ENCODE data around the gene SNRPB2. TPM values are rescaled to one million over a fixed set of nuclear protein-coding genes. Genes with fewer than 3 reads are reported as not detected.

Gene SNRPB2
- total RNA-seq, result 10 to 100 TPM; 36.0 to 39.4 TPM
- polyA plus RNA-seq, result 10 to 100 TPM; 50.6 to 63.9 TPM
- long read RNA-seq, donor 1, transcript SNRPB2-201 (7 exons, 2,452 nt), result major isoform, 9 of 23 reads
- long read RNA-seq, donor 1, partial matches to known transcripts, result 7 of 23 reads
- long read RNA-seq, donor 1, other reads (novel, unspliced or antisense), result 3 of 23 reads
- long read RNA-seq, donor 2, partial matches to known transcripts, result 15 of 19 reads
- long read RNA-seq, donor 2, other reads (novel, unspliced or antisense), result 0 of 19 reads

DNA sequence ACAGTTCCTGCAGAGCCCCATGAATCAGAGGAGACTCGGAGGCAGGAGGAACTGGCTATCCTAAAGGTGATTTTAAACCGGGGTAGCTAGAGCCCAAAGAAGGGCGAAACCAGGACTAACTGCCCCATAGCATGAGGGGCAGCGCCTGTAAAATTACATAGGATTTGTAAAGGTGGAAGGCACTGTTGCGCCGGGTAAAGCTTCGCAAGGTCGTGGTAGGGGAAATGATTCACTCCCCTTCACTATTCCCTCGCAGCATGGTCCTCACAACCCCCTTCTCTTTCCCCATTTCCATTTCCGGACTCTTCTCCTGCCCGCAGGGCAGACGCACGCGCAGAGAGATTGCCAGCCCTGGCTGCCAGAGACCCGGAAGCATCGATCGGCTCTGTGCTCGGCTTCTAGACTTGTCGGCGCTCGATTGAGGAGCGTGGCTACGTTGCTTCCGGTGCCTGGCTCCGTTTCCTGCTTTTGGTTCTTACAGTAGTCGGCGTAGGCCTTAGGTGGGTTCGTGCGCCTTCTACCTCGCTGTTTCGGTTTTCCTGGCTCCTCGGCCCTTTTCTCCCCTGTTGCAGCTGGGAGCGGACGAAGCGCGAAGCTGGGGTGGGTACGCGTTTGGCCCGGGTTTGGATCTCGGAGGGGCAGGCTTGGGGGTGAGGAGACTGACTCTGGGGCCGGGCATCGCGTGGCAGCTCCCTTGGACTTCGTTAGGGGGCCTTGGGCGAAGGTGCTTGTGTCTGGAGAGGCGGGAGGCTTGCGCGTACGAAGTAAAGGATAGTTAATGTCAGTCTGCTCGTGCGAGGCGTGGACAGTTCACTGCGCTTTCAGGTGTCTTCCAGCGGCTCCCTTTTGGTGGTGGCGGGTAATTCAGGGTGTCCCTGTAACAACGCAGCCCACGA, at the start of gene SNRPB2:
Gene SNRPB2, plus strand, starts transcription at position 462 of the 896 bp plus-strand sequence. CDS start 1,677 bp downstream, outside the sequence.
- intact Hi-C loops (cut with DNase I), result loop anchor here (2.0 to 10.0 kb wide), 3 partner anchors 73 to 158 kb away; partner anchors contain the start of gene KIF16B (in 2 of the 2)
- ATAC-seq (ENCODE audit: low FRiP score) (peak; percentile 97), DNase-seq (peak; percentile 97)
- WGBS, 2 donors, result 4 to 5% methylated on average over 57 of the region's 57 CpGs
- Histone ChIP-seq H3K4me3 (ENCODE audit: low read length in 2 of 2) (peak within 1 kb of the TSS; percentile 54 to 86), H3K4me1 (ENCODE audit: control insufficient read depth in 1 of 2, insufficient read depth in 2 of 2, low read length in 2 of 2) (peaks cover 0 to 2% of the 10 kb centered on the region in 2 donors), H3K27ac (ENCODE audit: low read depth in 1 of 2, low read length in 2 of 2) (peak within 1 kb of the TSS in 1 of 2 donors; percentile 85), H3K36me3 (ENCODE audit: control insufficient read depth in 1 of 2, insufficient read depth in 2 of 2, low read length in 1 of 2) (peaks cover 0 to 8% of the 10 kb centered on the region in 2 donors), H3K27me3 (ENCODE audit: control insufficient read depth in 1 of 2, insufficient read depth in 2 of 2, low read length in 1 of 2) (no peaks in the 10 kb centered on the region), H3K9me3 (ENCODE audit: control insufficient read depth, low read length) (peaks cover 1% of the 10 kb centered on the region)

DNA sequence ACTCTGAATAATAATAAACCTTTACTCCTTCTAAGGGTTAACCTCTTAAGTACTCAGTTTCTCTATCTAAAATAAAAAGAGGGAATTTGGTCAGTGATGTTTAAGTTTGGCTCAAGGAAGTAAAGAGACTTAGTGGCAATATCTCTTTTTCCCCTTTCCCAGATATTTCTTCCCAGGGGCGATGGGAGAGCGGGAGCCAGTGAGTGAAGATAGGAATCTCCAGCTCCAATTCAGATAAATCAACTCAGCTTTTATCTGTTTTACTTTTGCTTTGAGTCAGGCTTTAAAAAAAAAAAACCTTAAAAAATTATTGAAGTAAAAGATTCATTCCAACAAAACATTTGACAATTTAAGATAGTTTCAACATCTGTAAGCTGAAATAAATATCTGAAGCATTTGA, 45.4 kb upstream of the SNRPB2 start:
- intact Hi-C loops (cut with DNase I), result no loop called here
- Histone ChIP-seq H3K27ac (ENCODE audit: low read depth in 1 of 2, low read length in 2 of 2) (no peak overlapping the region), H3K36me3 (ENCODE audit: control insufficient read depth in 1 of 2, insufficient read depth in 2 of 2, low read length in 1 of 2) (no peaks in the 10 kb centered on the region), H3K4me1 (ENCODE audit: control insufficient read depth in 1 of 2, insufficient read depth in 2 of 2, low read length in 2 of 2) (no peaks in the 10 kb centered on the region), H3K9me3 (ENCODE audit: control insufficient read depth, low read length) (no peaks in the 10 kb centered on the region), H3K4me3 (ENCODE audit: low read length in 2 of 2) (no peak overlapping the region), H3K27me3 (ENCODE audit: control insufficient read depth in 1 of 2, insufficient read depth in 2 of 2, low read length in 1 of 2) (no peaks in the 10 kb centered on the region)
- WGBS, 2 donors, result 87 to 98% methylated on average over 2 of the region's 2 CpGs
- DNase-seq (no peak), ATAC-seq (ENCODE audit: low FRiP score) (no peak)

GRCh38 chr20:16689906-16690305, 39.9 kb upstream of the SNRPB2 start:
- Histone ChIP-seq H3K27ac (ENCODE audit: low read depth in 1 of 2, low read length in 2 of 2) (no peak overlapping the region), H3K27me3 (ENCODE audit: control insufficient read depth in 1 of 2, insufficient read depth in 2 of 2, low read length in 1 of 2) (no peaks in the 10 kb centered on the region), H3K9me3 (ENCODE audit: control insufficient read depth, low read length) (no peaks in the 10 kb centered on the region), H3K36me3 (ENCODE audit: control insufficient read depth in 1 of 2, insufficient read depth in 2 of 2, low read length in 1 of 2) (no peaks in the 10 kb centered on the region), H3K4me3 (ENCODE audit: low read length in 2 of 2) (no peak overlapping the region), H3K4me1 (ENCODE audit: control insufficient read depth in 1 of 2, insufficient read depth in 2 of 2, low read length in 2 of 2) (no peaks in the 10 kb centered on the region)
- 50 to 58% methylated on average over 3 of the region's 3 CpGs for WGBS, 2 donors
- ATAC-seq (ENCODE audit: low FRiP score) (no peak), DNase-seq (no peak)
- intact Hi-C loops (cut with DNase I), result no loop called here

- Histone ChIP-seq H3K4me3 (ENCODE audit: low read length in 2 of 2) (no peak overlapping the region), H3K4me1 (ENCODE audit: control insufficient read depth in 1 of 2, insufficient read depth in 2 of 2, low read length in 2 of 2) (no peaks in the 10 kb centered on the region), H3K36me3 (ENCODE audit: control insufficient read depth in 1 of 2, insufficient read depth in 2 of 2, low read length in 1 of 2) (no peaks in the 10 kb centered on the region), H3K27me3 (ENCODE audit: control insufficient read depth in 1 of 2, insufficient read depth in 2 of 2, low read length in 1 of 2) (no peaks in the 10 kb centered on the region), H3K27ac (ENCODE audit: low read depth in 1 of 2, low read length in 2 of 2) (no peak overlapping the region), H3K9me3 (ENCODE audit: control insufficient read depth, low read length) (no peaks in the 10 kb centered on the region)
- WGBS, 2 donors, result 80 to 86% methylated on average over 2 of the region's 2 CpGs
- DNase-seq (no peak), ATAC-seq (ENCODE audit: low FRiP score) (no peak)
- intact Hi-C loops (cut with DNase I), result no loop called here
Observed at GRCh38 chr20:16691381-16691780, 38.4 kb upstream of the SNRPB2 start.

DNA sequence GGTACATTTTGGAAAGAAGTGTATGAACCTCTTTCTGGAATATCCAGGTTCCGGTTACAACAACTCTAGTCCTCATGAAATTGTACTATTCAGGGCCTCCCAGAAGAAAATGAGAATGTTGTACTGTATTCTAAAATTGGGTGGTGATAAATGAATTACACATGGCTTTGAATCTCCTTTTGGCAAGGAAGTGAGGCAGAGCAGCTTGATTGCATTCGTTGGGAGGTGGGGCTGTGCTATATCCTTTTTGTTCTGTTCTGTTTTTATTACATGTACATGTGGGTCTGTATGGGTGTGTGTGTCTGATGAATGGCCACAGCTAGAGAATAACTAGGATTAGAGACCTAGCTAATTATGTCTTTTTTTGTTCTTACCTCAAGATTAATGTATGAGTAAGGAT, 37.8 kb upstream of the SNRPB2 start:
- intact Hi-C loops (cut with DNase I), result no loop called here
- Histone ChIP-seq H3K4me1 (ENCODE audit: control insufficient read depth in 1 of 2, insufficient read depth in 2 of 2, low read length in 2 of 2) (no peaks in the 10 kb centered on the region), H3K27me3 (ENCODE audit: control insufficient read depth in 1 of 2, insufficient read depth in 2 of 2, low read length in 1 of 2) (no peaks in the 10 kb centered on the region), H3K4me3 (ENCODE audit: low read length in 2 of 2) (no peak overlapping the region), H3K27ac (ENCODE audit: low read depth in 1 of 2, low read length in 2 of 2) (no peak overlapping the region), H3K9me3 (ENCODE audit: control insufficient read depth, low read length) (no peaks in the 10 kb centered on the region), H3K36me3 (ENCODE audit: control insufficient read depth in 1 of 2, insufficient read depth in 2 of 2, low read length in 1 of 2) (no peaks in the 10 kb centered on the region)
- DNase-seq (no peak), ATAC-seq (ENCODE audit: low FRiP score) (no peak)
- WGBS, 2 donors, result 43 to 53% methylated on average over 2 of the region's 2 CpGs

GRCh38 chr20:16692442-16692841, 37.4 kb upstream of the SNRPB2 start:
- H3K27me3 ChIP-seq (ENCODE audit: control insufficient read depth in 1 of 2, insufficient read depth in 2 of 2, low read length in 1 of 2), result no peaks in the 10 kb centered on the region
- DNase-seq (no peak), ATAC-seq (ENCODE audit: low FRiP score) (no peak)
- H3K27ac ChIP-seq (ENCODE audit: low read depth in 1 of 2, low read length in 2 of 2), result no peak overlapping the region
- no peaks in the 10 kb centered on the region for H3K9me3 ChIP-seq (ENCODE audit: control insufficient read depth, low read length)
- H3K4me1 ChIP-seq (ENCODE audit: control insufficient read depth in 1 of 2, insufficient read depth in 2 of 2, low read length in 2 of 2), result no peaks in the 10 kb centered on the region
- H3K4me3 ChIP-seq (ENCODE audit: low read length in 2 of 2), result no peak overlapping the region
- intact Hi-C loops (cut with DNase I), result no loop called here
- H3K36me3 ChIP-seq (ENCODE audit: control insufficient read depth in 1 of 2, insufficient read depth in 2 of 2, low read length in 1 of 2), result no peaks in the 10 kb centered on the region

DNA sequence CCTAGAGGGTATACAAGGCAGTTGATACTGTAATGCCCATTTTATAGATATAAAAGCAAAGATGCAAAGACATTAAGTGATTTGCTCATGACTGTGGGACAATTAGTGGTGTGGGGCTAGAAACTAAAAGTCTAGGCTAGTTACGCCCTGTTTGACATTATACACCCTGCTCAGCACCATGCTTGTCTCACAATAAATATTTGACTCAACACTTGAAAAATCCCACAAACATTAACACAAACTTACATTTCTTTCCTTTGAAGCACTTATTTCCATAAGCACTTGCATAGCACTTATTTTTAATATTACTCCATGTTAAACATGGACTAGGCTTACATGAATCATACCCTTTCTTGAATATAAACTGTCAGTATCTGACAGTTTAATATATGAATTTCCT, 36.5 kb upstream of the SNRPB2 start:
- 87 to 100% methylated on average over 1 of the region's 1 CpG for WGBS, 2 donors
- Histone ChIP-seq H3K36me3 (ENCODE audit: control insufficient read depth in 1 of 2, insufficient read depth in 2 of 2, low read length in 1 of 2) (no peaks in the 10 kb centered on the region), H3K4me3 (ENCODE audit: low read length in 2 of 2) (no peak overlapping the region), H3K4me1 (ENCODE audit: control insufficient read depth in 1 of 2, insufficient read depth in 2 of 2, low read length in 2 of 2) (no peaks in the 10 kb centered on the region), H3K9me3 (ENCODE audit: control insufficient read depth, low read length) (no peaks in the 10 kb centered on the region), H3K27ac (ENCODE audit: low read depth in 1 of 2, low read length in 2 of 2) (no peak overlapping the region), H3K27me3 (ENCODE audit: control insufficient read depth in 1 of 2, insufficient read depth in 2 of 2, low read length in 1 of 2) (no peaks in the 10 kb centered on the region)
- intact Hi-C loops (cut with DNase I), result no loop called here
- ATAC-seq (ENCODE audit: low FRiP score) (no peak), DNase-seq (no peak)

GRCh38 chr20:16694161-16694560, 35.7 kb upstream of the SNRPB2 start:
- H3K4me3 ChIP-seq (ENCODE audit: low read length in 2 of 2), result no peak overlapping the region
- no peak for ATAC-seq (ENCODE audit: low FRiP score)
- DNase-seq, result no peak
- H3K27me3 ChIP-seq (ENCODE audit: control insufficient read depth in 1 of 2, insufficient read depth in 2 of 2, low read length in 1 of 2), result no peaks in the 10 kb centered on the region
- WGBS, 2 donors, result 68% methylated on average over 3 of the region's 3 CpGs
- H3K4me1 ChIP-seq (ENCODE audit: control insufficient read depth in 1 of 2, insufficient read depth in 2 of 2, low read length in 2 of 2), result no peaks in the 10 kb centered on the region
- H3K36me3 ChIP-seq (ENCODE audit: control insufficient read depth in 1 of 2, insufficient read depth in 2 of 2, low read length in 1 of 2), result no peaks in the 10 kb centered on the region
- no peak overlapping the region for H3K27ac ChIP-seq (ENCODE audit: low read depth in 1 of 2, low read length in 2 of 2)
- no peaks in the 10 kb centered on the region for H3K9me3 ChIP-seq (ENCODE audit: control insufficient read depth, low read length)
- intact Hi-C loops (cut with DNase I), result no loop called here

GRCh38 chr20:16695628-16696027, 34.2 kb upstream of the SNRPB2 start:
- Histone ChIP-seq H3K27me3 (ENCODE audit: control insufficient read depth in 1 of 2, insufficient read depth in 2 of 2, low read length in 1 of 2) (no peaks in the 10 kb centered on the region), H3K27ac (ENCODE audit: low read depth in 1 of 2, low read length in 2 of 2) (no peak overlapping the region), H3K9me3 (ENCODE audit: control insufficient read depth, low read length) (no peaks in the 10 kb centered on the region), H3K36me3 (ENCODE audit: control insufficient read depth in 1 of 2, insufficient read depth in 2 of 2, low read length in 1 of 2) (no peaks in the 10 kb centered on the region), H3K4me1 (ENCODE audit: control insufficient read depth in 1 of 2, insufficient read depth in 2 of 2, low read length in 2 of 2) (no peaks in the 10 kb centered on the region), H3K4me3 (ENCODE audit: low read length in 2 of 2) (no peak overlapping the region)
- ATAC-seq (ENCODE audit: low FRiP score), result no peak
- intact Hi-C loops (cut with DNase I), result no loop called here
- DNase-seq, result no peak
- WGBS, 2 donors, result 58 to 65% methylated on average over 3 of the region's 3 CpGs

All from aorta (tissue), 5 donors.